ENCODE results near the gene RABEPK.
"Not testable (repeated sequence)": the region's sequence is repeated elsewhere in the genome, so short reads cannot be mapped to it uniquely, and the experiment has no call there.

Gene RABEPK

GRCh38 chr9:125202846-125203618 lies 2.7 kb downstream of the RABEPK start:
- peak; percentile 32 for DNase-seq (ENCODE audit: low read depth)
- H3K4me3 ChIP-seq (ENCODE audit: control insufficient read depth, low read depth, low read length) = no peak overlapping the region
- TF ChIP-seq CTCF (conservative IDR thresholded peaks at IDR 0.05; ENCODE audit: control insufficient read depth, insufficient read depth, low read depth, low read length) = no peak

GRCh38 chr9:125204477-125204876 lies 4.1 kb downstream of the RABEPK start:
- H3K4me3 ChIP-seq (ENCODE audit: control insufficient read depth, low read depth, low read length) = no peak overlapping the region
- no peak for TF ChIP-seq CTCF (conservative IDR thresholded peaks at IDR 0.05; ENCODE audit: control insufficient read depth, insufficient read depth, low read depth, low read length)
- no peak for DNase-seq (ENCODE audit: low read depth)

DNA sequence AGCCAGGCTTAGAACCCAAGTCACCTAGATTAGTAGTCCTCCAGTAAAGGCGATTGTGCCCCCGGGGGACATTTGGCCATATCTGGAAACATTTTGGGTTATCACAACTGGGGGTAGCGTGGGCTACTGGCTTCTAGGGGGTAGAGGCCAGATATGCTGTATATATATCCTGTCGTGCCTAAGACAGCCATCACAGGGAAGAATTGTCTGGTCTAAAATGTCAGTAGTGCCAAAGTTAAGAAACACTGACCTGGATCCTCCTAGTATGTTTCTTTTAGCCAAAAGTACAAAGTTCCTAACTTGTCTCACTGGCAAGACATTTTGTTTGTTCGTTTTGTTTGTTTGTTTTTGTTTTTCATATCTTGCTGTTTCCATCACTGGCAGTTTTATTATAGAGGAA lies 13.8 kb downstream of the RABEPK start:
- H3K4me3 ChIP-seq (ENCODE audit: control insufficient read depth, low read depth, low read length) = no peak overlapping the region
- no peak for DNase-seq (ENCODE audit: low read depth)
- no peak for TF ChIP-seq CTCF (conservative IDR thresholded peaks at IDR 0.05; ENCODE audit: control insufficient read depth, insufficient read depth, low read depth, low read length)

GRCh38 chr9:125218621-125219020 lies 18.3 kb downstream of the RABEPK start:
- no peak overlapping the region for H3K4me3 ChIP-seq (ENCODE audit: control insufficient read depth, low read depth, low read length)
- TF ChIP-seq CTCF (conservative IDR thresholded peaks at IDR 0.05; ENCODE audit: control insufficient read depth, insufficient read depth, low read depth, low read length) = no peak
- DNase-seq (ENCODE audit: low read depth) = no peak

DNA sequence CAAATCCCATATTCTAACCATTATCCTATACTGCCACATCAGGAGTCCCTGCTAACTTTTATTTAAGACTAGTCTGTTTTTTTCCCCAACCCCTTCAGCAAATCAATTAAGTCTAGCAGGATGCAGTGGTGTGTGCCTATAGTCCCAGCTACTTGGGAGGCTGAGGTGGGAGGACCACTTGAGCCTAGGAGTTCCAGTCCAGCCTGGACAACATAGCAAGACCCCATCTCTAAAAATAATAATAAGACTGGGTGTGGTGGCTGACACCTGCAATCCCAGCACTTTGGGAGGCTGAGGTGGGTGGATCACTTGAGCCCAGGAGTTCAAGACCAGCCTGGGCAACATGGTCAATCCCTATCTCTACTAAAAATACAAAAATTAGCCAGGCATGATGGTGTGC lies 24.5 kb downstream of the RABEPK start:
- H3K4me3 ChIP-seq (ENCODE audit: control insufficient read depth, low read depth, low read length); DNase-seq (ENCODE audit: low read depth): not testable (repeated sequence)

DNA sequence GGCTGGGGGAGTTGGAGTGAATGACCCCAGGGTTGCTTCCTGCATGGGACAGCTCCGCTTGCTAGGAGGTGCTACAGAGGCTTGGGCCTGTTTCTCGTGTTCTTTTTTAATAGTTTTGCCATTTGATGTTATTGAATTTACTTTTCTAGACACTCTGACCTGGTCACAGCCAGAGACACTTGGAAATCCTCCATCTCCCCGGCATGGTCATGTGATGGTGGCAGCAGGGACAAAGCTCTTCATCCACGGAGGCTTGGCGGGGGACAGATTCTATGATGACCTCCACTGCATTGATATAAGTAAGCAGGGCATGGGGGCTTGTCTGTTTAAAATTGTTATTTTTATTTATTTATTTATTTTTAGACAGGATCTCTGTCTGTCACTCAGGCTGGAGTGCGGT lies 27.4 kb downstream of the RABEPK start:
- DNase-seq (ENCODE audit: low read depth) = no peak
- TF ChIP-seq CTCF (conservative IDR thresholded peaks at IDR 0.05; ENCODE audit: control insufficient read depth, insufficient read depth, low read depth, low read length) = no peak
- H3K4me3 ChIP-seq (ENCODE audit: control insufficient read depth, low read depth, low read length) = no peak overlapping the region

GRCh38 chr9:125233678-125234077 lies 33.3 kb downstream of the RABEPK start:
- peak; percentile 100 for DNase-seq (ENCODE audit: low read depth)

DNA sequence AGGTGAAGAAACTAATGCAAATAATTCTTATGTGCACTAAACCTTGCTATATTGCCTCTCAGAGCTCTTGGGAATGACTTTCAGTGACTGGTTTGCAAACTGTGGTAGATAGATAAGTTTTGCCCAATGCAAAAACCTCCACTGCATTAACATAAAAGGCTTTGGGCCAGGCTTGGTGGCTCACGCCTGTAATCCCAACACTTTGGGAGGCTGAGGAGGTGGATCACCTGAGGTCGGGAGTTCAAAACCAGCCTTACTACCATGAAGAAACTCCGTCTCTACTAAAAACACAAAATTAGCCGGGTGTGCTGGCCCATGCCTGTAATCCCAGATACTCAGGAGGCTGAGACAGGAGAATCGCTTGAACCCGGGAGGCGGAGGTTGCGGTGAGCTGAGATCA lies 33.8 kb downstream of the RABEPK start:
- not testable (repeated sequence) for DNase-seq (ENCODE audit: low read depth); H3K4me3 ChIP-seq (ENCODE audit: control insufficient read depth, low read depth, low read length)

More at GRCh38 chr9:125233678-125234077, 33.3 kb downstream of the RABEPK start:
- no peak for TF ChIP-seq CTCF (conservative IDR thresholded peaks at IDR 0.05; ENCODE audit: control insufficient read depth, insufficient read depth, low read depth, low read length)
- no peak overlapping the region for H3K4me3 ChIP-seq (ENCODE audit: control insufficient read depth, low read depth, low read length)

Measured in fibroblast of mammary gland (primary cell).